ENCODE data around the gene STARD7.

STARD7 gene

DNA sequence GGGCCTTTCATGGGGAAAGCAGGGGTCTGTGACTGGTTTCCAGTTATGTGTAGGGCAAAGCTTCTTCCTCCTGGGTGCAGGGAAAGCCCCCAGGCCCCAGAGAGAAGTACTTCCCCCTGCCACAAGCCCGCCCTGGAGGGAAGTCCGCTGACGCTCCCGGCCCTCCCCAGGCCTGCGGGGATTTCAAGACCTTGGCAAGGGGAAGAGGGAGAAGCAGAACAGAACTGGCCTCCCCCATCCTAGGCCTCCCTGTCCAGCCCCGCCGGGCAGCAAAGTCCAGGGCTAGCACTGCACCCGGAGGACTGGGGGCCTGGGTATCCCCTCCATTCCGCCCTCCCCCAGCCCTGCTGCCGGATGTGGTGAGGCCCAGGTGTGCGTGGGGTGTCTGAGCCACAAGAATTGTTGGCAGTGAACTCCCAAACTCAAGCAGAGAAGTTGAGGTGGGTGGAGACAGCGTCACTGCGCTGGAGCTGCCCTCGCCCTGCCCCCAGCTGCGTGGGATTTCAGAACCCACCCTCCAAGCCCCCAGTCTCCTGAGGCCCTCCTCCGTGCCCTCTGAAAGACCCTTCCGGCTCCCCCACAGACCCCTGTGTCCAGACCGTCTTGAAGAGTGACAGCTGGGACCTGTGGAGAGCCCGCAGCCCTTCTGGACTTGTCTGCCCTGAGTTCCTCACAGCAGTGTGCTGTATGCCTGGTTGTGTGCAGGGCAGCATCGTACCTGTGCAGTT is 62.3 kb downstream of the STARD7 start:
- Histone ChIP-seq H3K36me3 (ENCODE audit: control insufficient read depth, insufficient read depth, low read length) (no peaks in the 10 kb centered on the region), H3K9me3 (ENCODE audit: control insufficient read depth, low read length) (no peaks in the 10 kb centered on the region), H3K4me1 (peaks cover 20% of the 10 kb centered on the region), H3K4me3 (ENCODE audit: low read depth, low read length) (peak overlapping the region; percentile 11), H3K4me2 (ENCODE audit: low read length) (peak overlapping the region; percentile 87), H3K79me2 (no peaks in the 10 kb centered on the region), H3K9ac (no peak overlapping the region), H2AFZ (peak overlapping the region; percentile 77), H3K27ac (peak overlapping the region; percentile 65), H3K27me3 (ENCODE audit: control insufficient read depth, insufficient read depth, low read length) (no peaks in the 10 kb centered on the region)
- TF ChIP-seq, protein P1, sequence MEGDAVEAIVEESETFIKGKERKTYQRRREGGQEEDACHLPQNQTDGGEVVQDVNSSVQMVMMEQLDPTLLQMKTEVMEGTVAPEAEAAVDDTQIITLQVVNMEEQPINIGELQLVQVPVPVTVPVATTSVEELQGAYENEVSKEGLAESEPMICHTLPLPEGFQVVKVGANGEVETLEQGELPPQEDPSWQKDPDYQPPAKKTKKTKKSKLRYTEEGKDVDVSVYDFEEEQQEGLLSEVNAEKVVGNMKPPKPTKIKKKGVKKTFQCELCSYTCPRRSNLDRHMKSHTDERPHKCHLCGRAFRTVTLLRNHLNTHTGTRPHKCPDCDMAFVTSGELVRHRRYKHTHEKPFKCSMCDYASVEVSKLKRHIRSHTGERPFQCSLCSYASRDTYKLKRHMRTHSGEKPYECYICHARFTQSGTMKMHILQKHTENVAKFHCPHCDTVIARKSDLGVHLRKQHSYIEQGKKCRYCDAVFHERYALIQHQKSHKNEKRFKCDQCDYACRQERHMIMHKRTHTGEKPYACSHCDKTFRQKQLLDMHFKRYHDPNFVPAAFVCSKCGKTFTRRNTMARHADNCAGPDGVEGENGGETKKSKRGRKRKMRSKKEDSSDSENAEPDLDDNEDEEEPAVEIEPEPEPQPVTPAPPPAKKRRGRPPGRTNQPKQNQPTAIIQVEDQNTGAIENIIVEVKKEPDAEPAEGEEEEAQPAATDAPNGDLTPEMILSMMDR (IDR thresholded peaks at IDR 0.05), result no peak

DNA sequence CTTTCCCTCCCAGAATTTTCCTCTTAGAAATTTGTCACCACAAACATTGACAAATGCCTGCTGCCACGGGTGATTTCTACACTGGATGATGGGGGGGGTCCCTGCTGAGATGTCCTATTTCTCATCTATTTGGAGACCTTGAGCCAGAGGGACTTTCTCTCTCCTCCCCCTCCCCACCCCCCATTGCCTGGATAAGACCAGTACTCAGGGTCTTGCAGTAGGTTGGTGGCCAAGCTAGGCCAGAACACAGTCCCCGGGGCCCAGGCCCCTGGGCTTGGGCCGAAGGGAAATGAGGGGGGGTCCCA is 62.8 kb downstream of the STARD7 start:
- no peaks in the 10 kb centered on the region for H3K36me3 ChIP-seq (ENCODE audit: control insufficient read depth, insufficient read depth, low read length)
- no peaks in the 10 kb centered on the region for H3K79me2 ChIP-seq
- H2AFZ ChIP-seq, result peak overlapping the region; percentile 81
- TF ChIP-seq, protein P1 (IDR thresholded peaks at IDR 0.05), result no peak
- H3K4me3 ChIP-seq (ENCODE audit: low read depth, low read length), result peak overlapping the region; percentile 6
- no peak overlapping the region for H3K9ac ChIP-seq
- H3K27me3 ChIP-seq (ENCODE audit: control insufficient read depth, insufficient read depth, low read length), result no peaks in the 10 kb centered on the region
- H3K27ac ChIP-seq, result peak overlapping the region; percentile 65
- peaks cover 20% of the 10 kb centered on the region for H3K4me1 ChIP-seq
- peak overlapping the region; percentile 87 for H3K4me2 ChIP-seq (ENCODE audit: low read length)
- H3K9me3 ChIP-seq (ENCODE audit: control insufficient read depth, low read length), result no peaks in the 10 kb centered on the region

GRCh38 chr2:96145036-96145847 is 63.4 kb downstream of the STARD7 start, which contains the start of gene DUSP2:
DUSP2 (minus strand) TSS chr2:96145440; CDS start chr2:96145354, 86 bp downstream.
- Histone ChIP-seq H3K4me2 (ENCODE audit: low read length) (peak within 1 kb of the TSS; percentile 87), H3K4me1 (peaks cover 20% of the 10 kb centered on the region), H3K27ac (peak within 1 kb of the TSS; percentile 65), H3K27me3 (ENCODE audit: control insufficient read depth, insufficient read depth, low read length) (no peaks in the 10 kb centered on the region), H3K9me3 (ENCODE audit: control insufficient read depth, low read length) (no peaks in the 10 kb centered on the region), H3K79me2 (no peaks in the 10 kb centered on the region), H3K9ac (peak within 1 kb of the TSS; percentile 35), H3K4me3 (ENCODE audit: low read depth, low read length) (peak within 1 kb of the TSS; percentile 65), H3K36me3 (ENCODE audit: control insufficient read depth, insufficient read depth, low read length) (no peaks in the 10 kb centered on the region), H2AFZ (peak within 1 kb of the TSS; percentile 81)
- TF ChIP-seq, protein P1 (IDR thresholded peaks at IDR 0.05), result no peak

GRCh38 chr2:96144481-96145035 is 64.1 kb downstream of the STARD7 start:
- H2AFZ ChIP-seq, result peak overlapping the region; percentile 54
- no peaks in the 10 kb centered on the region for H3K27me3 ChIP-seq (ENCODE audit: control insufficient read depth, insufficient read depth, low read length)
- peaks cover 20% of the 10 kb centered on the region for H3K4me1 ChIP-seq
- H3K79me2 ChIP-seq, result no peaks in the 10 kb centered on the region
- H3K9me3 ChIP-seq (ENCODE audit: control insufficient read depth, low read length), result no peaks in the 10 kb centered on the region
- no peak overlapping the region for H3K9ac ChIP-seq
- H3K27ac ChIP-seq, result no peak overlapping the region
- peak overlapping the region; percentile 47 for H3K4me3 ChIP-seq (ENCODE audit: low read depth, low read length)
- TF ChIP-seq, protein P1 (IDR thresholded peaks at IDR 0.05), result no peak
- H3K4me2 ChIP-seq (ENCODE audit: low read length), result peak overlapping the region; percentile 87
- H3K36me3 ChIP-seq (ENCODE audit: control insufficient read depth, insufficient read depth, low read length), result no peaks in the 10 kb centered on the region

Data from parathyroid adenoma (tissue), 2 donors.